ENCODE measurements around the gene FARS2. TPM values are rescaled to one million over a fixed set of nuclear protein-coding genes. Genes with fewer than 3 reads are reported as not detected.

FARS2 gene
- total RNA-seq, 1 donor from 2014 or later: 19.6 TPM

GRCh38 chr6:5412663-5413062 is 151.3 kb downstream of the FARS2 start:
- FAIRE-seq (no peak), DNase-seq (ENCODE audit: low spot score in 2 of 2) (no peak)

DNA sequence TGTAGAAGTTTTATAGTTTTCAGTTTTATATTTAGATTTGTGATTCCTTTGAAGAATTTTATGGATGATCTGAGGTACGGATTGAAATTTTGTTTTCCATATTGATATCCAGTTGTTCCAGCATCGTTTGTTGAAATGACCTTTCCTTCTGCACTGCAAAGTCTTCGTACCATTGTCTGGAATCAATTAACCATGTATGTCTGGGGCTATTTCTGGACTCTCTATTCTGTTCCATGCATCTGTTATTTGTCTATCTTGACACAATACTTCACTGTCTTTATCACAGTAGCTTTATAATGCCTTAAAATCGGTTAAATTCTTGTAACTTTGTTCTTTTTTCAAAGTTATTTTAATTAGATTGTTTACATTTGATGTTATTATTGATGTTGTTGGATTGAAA is 154.9 kb downstream of the FARS2 start:
- DNase-seq (ENCODE audit: low spot score in 2 of 2) (no peak), FAIRE-seq (peak; percentile 57)

- FAIRE-seq: no peak
- DNase-seq (ENCODE audit: low spot score in 2 of 2): no peak
Observed at GRCh38 chr6:5422321-5422915, 161.1 kb downstream of the FARS2 start.

DNA sequence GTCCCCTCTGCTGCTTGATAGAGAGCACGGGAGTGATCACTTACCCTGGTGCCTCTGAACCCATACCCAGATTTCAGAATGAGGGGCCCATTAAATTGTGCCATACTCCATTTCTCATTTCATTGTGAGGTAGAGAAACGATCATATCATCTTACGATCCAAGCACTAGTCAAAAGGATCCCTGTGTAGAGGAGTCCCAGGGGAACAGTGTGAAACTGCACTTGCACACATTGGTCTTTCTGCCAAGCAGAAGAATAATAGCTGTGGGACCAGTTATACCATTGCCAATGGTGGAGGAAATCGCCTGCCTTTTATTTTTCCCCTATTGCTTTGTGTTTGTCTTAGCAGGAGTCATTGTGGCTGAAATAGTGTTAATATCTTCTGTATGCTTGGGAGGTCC is 161.9 kb downstream of the FARS2 start:
- DNase-seq (ENCODE audit: low spot score in 2 of 2) (no peak), FAIRE-seq (no peak)

GRCh38 chr6:5424726-5425125 is 163.4 kb downstream of the FARS2 start:
- FAIRE-seq: no peak

DNA sequence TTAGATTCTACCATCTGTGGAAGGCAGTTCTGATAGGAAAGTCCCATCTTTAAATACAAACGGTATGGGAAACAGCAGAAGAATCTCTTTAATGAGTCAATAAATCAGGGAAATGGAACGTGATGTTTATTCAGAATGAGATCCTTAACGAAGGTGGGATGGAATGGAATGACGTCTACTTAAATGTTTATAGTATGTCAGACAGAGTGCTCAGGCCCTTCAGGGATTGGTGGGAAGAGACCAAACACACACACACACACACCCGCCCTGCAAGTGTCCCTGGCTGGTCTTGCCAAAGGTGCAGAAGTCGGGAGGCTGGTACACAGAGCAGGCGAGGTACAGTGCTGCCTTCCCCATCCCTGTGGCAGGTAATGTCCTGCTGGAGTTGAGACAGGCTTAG is 164.0 kb downstream of the FARS2 start:
- no peak for FAIRE-seq
- DNase-seq (ENCODE audit: low spot score in 2 of 2): no peak

More at GRCh38 chr6:5424726-5425125, 163.4 kb downstream of the FARS2 start:
- DNase-seq (ENCODE audit: low spot score in 2 of 2): no peak

DNA sequence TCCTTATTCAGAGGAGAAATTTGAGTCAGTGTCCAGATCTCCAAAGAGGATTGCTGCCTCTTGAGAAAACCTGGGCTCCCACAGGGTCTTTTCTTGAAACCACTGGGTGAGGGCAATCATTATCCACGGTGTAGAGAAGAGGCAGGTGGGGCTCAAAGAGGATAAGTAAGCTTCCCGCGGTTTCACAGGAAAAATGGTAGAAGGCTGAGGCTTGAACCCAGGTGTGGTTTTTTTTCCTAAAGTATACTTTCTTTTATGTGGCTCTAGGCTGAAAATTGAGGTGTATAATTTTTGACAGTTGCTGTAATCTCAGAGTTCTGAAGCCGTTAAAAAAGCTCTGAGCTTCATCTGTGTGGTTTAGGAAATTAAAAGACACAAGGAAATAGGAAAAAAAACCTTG is 164.5 kb downstream of the FARS2 start:
- FAIRE-seq (no peak), DNase-seq (ENCODE audit: low spot score in 2 of 2) (no peak)

DNA sequence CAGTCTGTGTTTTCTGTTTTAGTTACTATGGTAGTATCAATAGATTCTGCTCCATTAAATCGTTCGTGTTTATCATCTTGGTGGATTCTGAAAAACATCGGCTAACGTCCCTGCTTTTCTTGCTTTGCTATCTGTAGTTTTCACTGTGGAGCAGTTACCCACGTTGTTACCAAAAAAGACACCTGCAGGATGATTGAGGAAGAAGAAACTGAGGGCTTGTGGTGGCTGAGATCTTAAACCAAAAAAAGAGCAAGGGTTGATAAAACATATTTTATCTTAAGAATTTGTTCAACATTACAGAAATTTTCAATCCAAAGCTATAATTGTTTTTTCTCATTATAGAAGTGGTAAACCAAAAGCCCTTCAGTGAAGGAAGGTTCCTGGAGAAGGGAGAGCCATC is 166.3 kb downstream of the FARS2 start:
- FAIRE-seq (no peak), DNase-seq (ENCODE audit: low spot score in 2 of 2) (no peak)

GRCh38 chr6:5433324-5433723 is 172.0 kb downstream of the FARS2 start:
- FAIRE-seq: no peak
- DNase-seq (ENCODE audit: low spot score in 2 of 2): no peak

- DNase-seq (ENCODE audit: low spot score in 2 of 2) (peak in 1 of 2 donors; percentile 11), FAIRE-seq (no peak)
Observed at GRCh38 chr6:5435449-5435848, 174.1 kb downstream of the FARS2 start.

DNA sequence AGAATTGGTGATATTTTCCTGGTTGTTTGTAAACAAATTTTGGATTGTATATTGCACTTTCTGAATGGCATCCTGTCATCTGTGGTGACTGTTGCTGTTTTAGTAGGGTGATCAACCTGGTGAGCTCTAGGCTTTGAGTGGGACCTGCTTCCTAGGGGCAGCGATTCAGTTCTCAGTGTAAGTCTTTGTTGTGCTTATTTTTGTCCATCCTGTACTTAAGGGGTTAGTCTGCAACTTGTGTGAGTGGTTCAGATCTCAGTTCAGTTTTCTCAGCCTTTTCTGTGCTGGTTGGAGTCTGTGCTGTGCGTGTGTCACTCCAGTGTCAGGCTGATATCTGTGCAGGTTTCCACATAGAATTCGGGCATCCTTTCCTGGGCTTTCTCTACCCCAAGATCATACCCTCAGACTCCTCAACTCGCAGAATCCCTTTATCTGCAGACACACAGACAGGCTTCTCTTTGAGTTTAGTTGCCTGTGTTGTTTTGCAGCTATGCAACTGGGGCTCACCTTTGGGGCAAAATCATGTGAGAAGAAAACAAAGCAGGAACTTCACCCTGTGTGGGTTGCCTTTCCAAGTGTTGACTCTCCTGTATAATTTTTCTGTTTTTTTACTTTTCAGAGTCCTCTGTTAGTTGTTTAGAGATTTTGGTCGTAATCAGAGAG is 177.7 kb downstream of the FARS2 start:
- DNase-seq (ENCODE audit: low spot score in 2 of 2) (no peak), FAIRE-seq (no peak)

DNA sequence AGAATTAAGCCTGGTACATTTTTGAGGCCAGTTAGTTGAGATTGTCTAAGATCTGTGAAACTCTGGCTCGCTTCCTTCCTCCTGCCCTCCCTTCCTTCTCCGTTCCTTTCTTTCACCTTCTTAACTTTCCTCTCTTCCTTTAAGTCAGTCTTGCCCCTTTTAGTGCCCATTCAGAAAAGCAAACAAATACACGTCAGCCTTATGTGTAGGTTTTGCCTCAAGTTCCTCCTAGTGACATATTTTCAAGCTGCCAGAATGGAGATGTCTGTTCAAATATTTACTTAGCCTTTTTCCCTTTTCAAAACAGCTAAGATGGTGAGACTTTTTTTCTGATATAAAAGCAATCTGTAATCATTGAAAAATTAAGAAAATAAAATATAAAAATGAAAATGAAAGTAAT is 178.4 kb downstream of the FARS2 start:
- FAIRE-seq (no peak), DNase-seq (ENCODE audit: low spot score in 2 of 2) (no peak)

DNA sequence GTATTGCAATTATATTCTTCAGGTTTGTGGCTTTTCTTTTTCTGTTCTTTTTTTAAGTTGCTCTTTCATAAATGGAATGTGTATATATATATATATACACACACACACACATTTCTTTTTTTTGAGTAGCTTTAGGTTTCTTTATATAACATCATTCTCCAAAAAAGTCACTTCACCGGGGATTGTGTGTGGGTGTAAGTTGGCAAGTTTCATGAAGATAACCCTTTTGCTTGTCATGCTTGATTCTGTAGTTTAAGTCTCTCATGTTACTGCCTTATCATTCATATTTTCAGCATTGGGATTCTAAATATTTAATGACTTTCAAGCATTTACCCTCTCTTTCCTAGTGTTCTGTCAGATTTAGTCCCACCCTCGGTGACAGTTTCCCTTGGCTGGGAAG is 181.0 kb downstream of the FARS2 start:
- FAIRE-seq (no peak), DNase-seq (ENCODE audit: low spot score in 2 of 2) (no peak)

GRCh38 chr6:5442916-5443315 is 181.6 kb downstream of the FARS2 start:
- FAIRE-seq (no peak), DNase-seq (ENCODE audit: low spot score in 2 of 2) (no peak)

DNA sequence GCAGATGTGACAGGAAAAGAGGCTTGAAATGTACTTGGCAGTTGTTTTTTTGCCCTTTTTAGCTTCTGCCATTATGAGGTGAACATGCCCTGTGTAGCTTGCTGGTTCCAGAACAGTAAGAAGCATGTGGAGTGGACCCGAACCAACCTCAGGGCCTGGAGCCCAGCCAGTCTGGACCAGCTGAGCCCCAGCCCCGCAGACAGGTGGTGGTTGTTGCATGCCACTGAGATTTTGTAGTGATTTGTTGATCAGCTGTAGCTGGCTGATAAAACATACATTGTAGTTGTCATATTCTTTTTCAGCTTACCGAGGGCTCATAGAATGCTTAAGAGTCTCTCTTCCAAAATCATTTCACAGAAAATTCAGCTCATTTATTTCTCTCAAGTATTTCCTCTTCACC is 182.2 kb downstream of the FARS2 start:
- DNase-seq (ENCODE audit: low spot score in 2 of 2) (no peak), FAIRE-seq (no peak)

DNA sequence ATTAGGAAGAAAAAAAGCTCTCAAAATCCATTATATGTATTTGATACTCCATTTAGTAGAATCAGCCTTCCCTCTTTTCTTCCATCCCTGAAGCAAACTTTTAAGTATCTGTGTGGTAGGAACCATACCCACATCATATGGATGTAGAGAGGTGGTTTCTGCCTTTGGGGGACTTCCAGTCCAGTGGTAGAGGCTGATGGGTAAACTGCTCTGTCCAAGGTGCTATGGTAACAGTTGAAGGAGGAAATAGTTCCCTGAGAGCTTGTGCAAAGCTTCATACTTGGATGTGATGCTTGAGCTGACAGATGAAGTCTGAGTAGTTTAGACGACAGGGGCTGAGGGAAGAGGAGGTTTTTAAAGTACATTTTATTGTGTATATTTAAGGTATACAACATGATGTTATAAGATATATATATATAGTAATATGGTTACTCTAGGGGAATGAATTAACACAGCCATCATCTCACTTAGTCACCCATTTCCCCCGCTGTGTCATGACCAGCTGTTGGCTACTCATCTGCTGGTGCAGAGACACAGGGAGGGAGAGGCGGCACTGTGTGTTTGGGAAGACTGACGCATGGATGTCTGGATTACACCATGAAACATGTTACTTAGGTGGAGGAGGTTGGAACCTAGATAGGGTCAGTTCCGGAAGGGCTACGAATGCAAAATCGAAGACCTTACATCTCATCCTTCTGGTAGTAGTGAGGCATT is 185.2 kb downstream of the FARS2 start:
- FAIRE-seq: no peak
- no peak for DNase-seq (ENCODE audit: low spot score in 2 of 2)

- FAIRE-seq (no peak), DNase-seq (ENCODE audit: low spot score in 2 of 2) (no peak)
Observed at GRCh38 chr6:5447921-5448320, 186.6 kb downstream of the FARS2 start.

GRCh38 chr6:5450073-5450472 is 188.8 kb downstream of the FARS2 start:
- DNase-seq (ENCODE audit: low spot score in 2 of 2): no peak
- FAIRE-seq: no peak

DNA sequence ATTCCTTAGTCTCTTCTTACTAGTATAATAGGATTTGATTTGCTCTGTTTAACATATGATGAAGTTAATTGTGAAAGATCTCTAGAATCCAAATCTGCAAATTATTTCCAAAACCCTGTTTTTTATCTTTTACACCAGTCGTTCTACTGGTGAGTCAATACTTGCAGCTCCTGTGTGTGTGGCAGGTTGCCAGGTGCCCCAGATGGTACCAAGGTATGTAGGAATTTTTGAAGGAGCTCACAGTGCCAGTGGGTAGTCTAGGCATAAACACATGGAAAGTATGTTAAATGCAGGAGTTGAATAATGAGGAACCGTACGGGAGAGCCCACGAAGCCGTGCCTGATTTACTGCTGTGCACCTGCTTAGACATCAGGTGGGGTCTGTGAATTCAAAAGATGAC is 192.2 kb downstream of the FARS2 start:
- DNase-seq (ENCODE audit: low spot score in 2 of 2) (no peak), FAIRE-seq (no peak)

GRCh38 chr6:5455142-5455541 is 193.8 kb downstream of the FARS2 start:
- DNase-seq (ENCODE audit: low spot score in 2 of 2) (no peak), FAIRE-seq (no peak)

DNA sequence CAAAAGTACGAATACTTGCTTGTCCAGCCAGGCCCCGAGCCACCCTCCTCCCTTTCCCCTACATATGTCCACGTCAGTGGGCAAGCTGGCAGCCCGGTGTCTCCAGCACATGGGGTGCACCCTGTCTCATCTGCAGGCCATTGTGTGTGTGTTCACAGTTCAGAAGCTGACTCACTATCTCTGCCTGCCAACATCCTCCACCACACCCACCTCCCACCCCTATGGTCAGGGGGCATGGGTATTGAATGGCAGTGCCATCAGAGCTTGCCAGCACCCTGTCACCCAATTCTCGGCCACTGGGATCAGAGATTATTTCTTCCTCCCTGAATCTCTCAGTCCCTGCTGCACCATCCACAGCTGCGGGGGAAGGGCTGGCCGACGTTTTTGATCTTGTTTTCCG is 195.7 kb downstream of the FARS2 start:
- DNase-seq (ENCODE audit: low spot score in 2 of 2) (peak in 1 of 2 donors; percentile 30), FAIRE-seq (no peak)

Data from frontal cortex (tissue), 4 donors.